K562 (cell line): ENCODE measurements around the gene ELMO3. TPM values are rescaled to one million over a fixed set of nuclear protein-coding genes. Genes with fewer than 3 reads are reported as not detected.

Experiments used
- ATAC-seq: fragments of 200-7000 bp; cut with Tn5 transposase; 3 replicates; pipeline ENCODE4 v1.9.1; 2020; ENCODE audit warnings: moderate library complexity
- BruUV-seq: library from RNA; stranded (reverse); fragments of 400-500 nt; replicated peaks from 2 replicates; lab custom pipeline; 2021; lab: Mats Ljungman, UMichigan
- CTCF ChIA-PET: fragments of 300-600 bp; formaldehyde crosslinking; extraction: SDS; loops from one replicate; lab custom pipeline; 2021; ENCODE audit warnings: low intra/inter-chr PET ratio; lab: Yijun Ruan, JAX
- POLR2A ChIA-PET: fragments of 300-600, 350-650 bp; sonication (Branson Sonifier 250); formaldehyde crosslinking; extraction: SDS; loops from one replicate; lab custom pipeline; 2021; ENCODE audit warnings: antibody characterized with exemption, inconsistent platforms; lab: Yijun Ruan, JAX
- DNase-seq, 4 experiments: peaks; one replicate each; pipeline versions ENCODE4 v3.0.0 to v3.0.0-alpha.2; 2011 to 2018; ENCODE audit warnings: low spot score in 3 of 4, mixed read lengths in 3 of 4; ENCODE audit errors: extremely low read depth in 1 of 4
- FAIRE-seq: peaks from 2 replicates; lab custom pipeline; 2011; peaks lifted over from hg19 to GRCh38; lab: Jason Lieb, UNC
- H2AFZ ChIP-seq: 2 replicates; pipeline ENCODE4 v1.6.0; 2011; ENCODE audit warnings: low read depth, low read length, control low read depth, inconsistent platforms
- H3K27ac ChIP-seq: fragments of 200-600 bp; 3 replicates; pipeline ENCODE4 v1.8.0; 2011; ENCODE audit warnings: low read depth, mild to moderate bottlenecking, control low read depth, inconsistent platforms, low read length, moderate library complexity, mixed read lengths; ENCODE audit errors: extremely low read depth
- H3K27me3 ChIP-seq, 2 experiments: fragments of 300-600 bp in 1 of 2; 2 replicates in 1 of 2; 3 replicates in 1 of 2; pipeline versions ENCODE4 v1.6.0 to v1.8.0; 2011; ENCODE audit warnings: inconsistent platforms in 2 of 2, low read length in 2 of 2, mild to moderate bottlenecking in 1 of 2, mixed read lengths in 1 of 2, moderate library complexity in 1 of 2; ENCODE audit not compliant: control insufficient read depth in 2 of 2, insufficient read depth in 2 of 2
- H3K36me3 ChIP-seq: fragments of 300-600 bp; 3 replicates; pipeline ENCODE4 v1.8.0; 2011; ENCODE audit warnings: mild to moderate bottlenecking, low read length, inconsistent platforms; ENCODE audit not compliant: control insufficient read depth, insufficient read depth
- H3K4me1 ChIP-seq, 2 experiments: fragments of 200-600 bp in 1 of 2; replicated peaks in 1 of 2; 2 replicates in 1 of 2; 3 replicates in 1 of 2; pipeline versions ENCODE4 v1.5.1 to v1.8.0; 2011; ENCODE audit warnings: inconsistent platforms in 2 of 2, low read length in 2 of 2, mild to moderate bottlenecking in 1 of 2, mixed read lengths in 1 of 2, moderate library complexity in 1 of 2; ENCODE audit not compliant: control insufficient read depth in 2 of 2, insufficient read depth in 2 of 2
- H3K4me2 ChIP-seq: 2 replicates; pipeline ENCODE4 v1.6.1; 2011; ENCODE audit warnings: low read length, control low read depth, inconsistent platforms, mixed read lengths; ENCODE audit not compliant: insufficient read depth
- H3K4me3 ChIP-seq: fragments of 200-600 bp; sonication (generic), shearing (Covaris generic); 2 replicates; pipeline ENCODE4 v1.5.1; 2016; ENCODE audit warnings: control low read depth, inconsistent platforms
- H3K79me2 ChIP-seq: fragments of 200-600 bp; 3 replicates; pipeline ENCODE4 v1.8.0; 2011; ENCODE audit warnings: low read length, inconsistent platforms; ENCODE audit not compliant: control insufficient read depth, insufficient read depth
- H3K9ac ChIP-seq, 2 experiments: 2 replicates each; pipeline versions ENCODE4 v1.6.0 to v1.6.1; 2011; ENCODE audit warnings: low read depth in 2 of 2, low read length in 2 of 2, control low read depth in 1 of 2, inconsistent platforms in 1 of 2, mild to moderate bottlenecking in 1 of 2, mixed read lengths in 1 of 2; ENCODE audit not compliant: insufficient read depth in 1 of 2
- H3K9me1 ChIP-seq: one replicate; pipeline ENCODE4 v1.6.0; 2011; ENCODE audit warnings: inconsistent platforms, mild to moderate bottlenecking, low read length, moderate library complexity; ENCODE audit not compliant: control insufficient read depth, insufficient read depth
- H3K9me3 ChIP-seq: replicated peaks from 2 replicates; pipeline ENCODE4 v1.5.1; 2011; ENCODE audit warnings: low read depth, low read length, inconsistent platforms; ENCODE audit not compliant: control insufficient read depth, insufficient read depth
- H4K20me1 ChIP-seq: replicated peaks from 2 replicates; pipeline ENCODE4 v1.6.1; 2011; ENCODE audit warnings: low read length, inconsistent platforms, mixed read lengths; ENCODE audit not compliant: control insufficient read depth, insufficient read depth
- NCOA2 ChIP-seq, 2 experiments: fragments of 450-650 bp; IDR thresholded peaks; 2 replicates each; pipeline ENCODE4 v1.6.1; 2018; ENCODE audit warnings: mild to moderate bottlenecking in 2 of 2, moderate library complexity in 1 of 2; ENCODE audit not compliant: partially characterized antibody in 2 of 2
- PCBP2 ChIP-seq: fragments of 200-400 bp; formaldehyde crosslinking; IDR thresholded peaks from 2 replicates; pipeline ENCODE4 v1.6.1; 2018; ENCODE audit warnings: low read length, low read depth, mild to moderate bottlenecking, moderate library complexity; ENCODE audit not compliant: poor library complexity, severe bottlenecking
- TCF15 ChIP-seq: fragments of 250-450 bp; sonication (Bioruptor Pico); IDR thresholded peaks from 2 replicates; pipeline ENCODE4 v1.8.0; 2022; ENCODE audit warnings: moderate library complexity, mild to moderate bottlenecking, inconsistent platforms
- TSHZ1 ChIP-seq: fragments of 250-450 bp; sonication (Bioruptor Pico); IDR thresholded peaks from 2 replicates; pipeline ENCODE4 v1.4.0; 2020; ENCODE audit warnings: mild to moderate bottlenecking, moderate library complexity
- WGBS: fragments of 100-300 bp; shearing (Covaris generic); methylation state at CpG from one replicate; pipeline ENCODE4 v1.1.6; 2016; ENCODE audit warnings: low coverage, mixed read lengths; ENCODE audit not compliant: insufficient coverage; ENCODE audit errors: missing lambda C conversion rate; 5-methylcytosine and 5-hydroxymethylcytosine counted together
- in situ Hi-C: fragments of 300-500 bp; cut with MboI; formaldehyde crosslinking; loops from 4 replicates; pipeline ENCODE4 v1.15.0; 2018; ENCODE audit warnings: inconsistent platforms, mixed read lengths
- intact Hi-C: fragments of 100-400 bp; cut with micrococcal nuclease; formaldehyde crosslinking; loops from 2 replicates; pipeline ENCODE4 v1.14.2; 2022
- polyA plus RNA-seq, 8 experiments: library from polyadenylated mRNA; depleted of rRNA in 4 of 8; stranded (reverse) in 5 of 8; unstranded in 3 of 8; fragments of >200 nt; fragmentation: Nextera tagmentation in 2 of 8; fragmentation: Illumina TruSeq in 1 of 8; extraction: Ambion mirVana in 2 of 8; extraction: Trizol in 1 of 8; gene quantifications; 2 replicates each; pipeline versions ENCODE4 v1.2.1 to v1.2.3, GENCODE V29; 2011 to 2014; ENCODE audit warnings: inconsistent platforms in 1 of 8, missing spikeins in 1 of 8
- total RNA-seq, 7 experiments: library from RNA; depleted of rRNA in 6 of 7; stranded (reverse); fragments of >200 nt in 6 of 7; fragmentation: Illumina TruSeq in 2 of 7; extraction: Trizol in 2 of 7; gene quantifications; 2 replicates each; pipeline versions ENCODE4 v1.2.1 to v1.2.3, GENCODE V29; 2011 to 2021; ENCODE audit warnings: low replicate concordance in 1 of 7

ELMO3 gene
- total and polyA plus RNA-seq, 9 of the 15 experiments (the other 6 are each of a cell fraction or from before 2014, with no cell fraction given) = 0.04 to 5.1 (median 1.5) TPM

GRCh38 chr16:67199808-67200198, 872 bp downstream of the ELMO3 start:
- Histone ChIP-seq H2AFZ (no peak overlapping the region), H3K9ac (peak overlapping the region in 1 of 2 experiments; percentile 9; a peak in 1 of 4 replicates), H3K4me1 (peaks cover 0 to 48% of the 10 kb centered on the region in 2 experiments; a peak in 4 of 5 replicates), H3K9me3 (no peaks in the 10 kb centered on the region), H3K36me3 (peaks cover 91% of the 10 kb centered on the region), H3K27ac (no peak overlapping the region), H3K27me3 (no peaks in the 10 kb centered on the region), H4K20me1 (no peaks in the 10 kb centered on the region), H3K4me3 (no peak overlapping the region), H3K79me2 (peaks cover 11% of the 10 kb centered on the region; the same call in 2 of the 3 replicates), H3K4me2 (no peak overlapping the region), H3K9me1 (no peaks in the 10 kb centered on the region)
- WGBS = 97% methylated on average over 5 of the region's 22 CpGs
- DNase-seq (no peak), ATAC-seq (0 out of 3 replicates have a peak, but pooled peaks have one; percentile 10), FAIRE-seq (no peak)
- POLR2A ChIA-PET = interaction anchor here (0.6 to 0.9 kb wide), 4 partner anchors 9 to 44 kb away, joined by 3 to 7 read pairs (median 4); no protein-coding TSS in a partner anchor
- intact Hi-C loops = no loop called here
- TF ChIP-seq TSHZ1 (CRISPR knock-in tag) (no peak), PCBP2 (no peak), TCF15 (CRISPR knock-in tag) (no peak), NCOA2 (IDR thresholded peaks at IDR 0.05; ENCODE audit: partially characterized antibody in 2 of 2) (no peak)
- CTCF ChIA-PET = no interaction called here
- in situ Hi-C loops = no loop called here
- no TSS peak for BruUV-seq
